HepG2 (cell line): ENCODE data around the gene JPH4. TPM values are rescaled to one million over a fixed set of nuclear protein-coding genes. Genes with fewer than 3 reads are reported as not detected.

Experiments used
- EEA1 ChIP-seq: sonication (generic); formaldehyde crosslinking; IDR thresholded peaks from 2 replicates; pipeline ENCODE4 v1.5.1; 2020; ENCODE audit warnings: mild to moderate bottlenecking, missing genetic modification reagents, borderline replicate concordance
- MEIS2 ChIP-seq: sonication (generic); formaldehyde crosslinking; IDR thresholded peaks from 2 replicates; pipeline ENCODE4 v1.9.0; 2021; ENCODE audit warnings: mild to moderate bottlenecking, missing genetic modification reagents
- SP2 ChIP-seq: sonication (generic); formaldehyde crosslinking; IDR thresholded peaks from 2 replicates; pipeline ENCODE4 v1.5.1; 2020; ENCODE audit warnings: mild to moderate bottlenecking, missing genetic modification reagents
- ZFP36 ChIP-seq: fragments of 150-350 bp; IDR thresholded peaks from 2 replicates; pipeline ENCODE4 v1.6.1; 2018; ENCODE audit warnings: borderline replicate concordance, low read length, low read depth; ENCODE audit not compliant: partially characterized antibody
- ZNF10 ChIP-seq: sonication (generic); formaldehyde crosslinking; IDR thresholded peaks from 2 replicates; pipeline ENCODE4 v1.4.0; 2020; ENCODE audit warnings: mild to moderate bottlenecking, low read depth, missing genetic modification reagents, borderline replicate concordance
- ZNF101 ChIP-seq: sonication (generic); formaldehyde crosslinking; IDR thresholded peaks from 2 replicates; pipeline ENCODE4 v1.4.0; 2020; ENCODE audit warnings: mild to moderate bottlenecking, low read depth, missing genetic modification reagents, borderline replicate concordance
- ZNF253 ChIP-seq: sonication (generic); formaldehyde crosslinking; IDR thresholded peaks from 2 replicates; pipeline ENCODE4 v1.8.0; 2022; ENCODE audit warnings: mild to moderate bottlenecking, missing genetic modification reagents, borderline replicate concordance
- ZNF318 ChIP-seq: sonication (generic); formaldehyde crosslinking; IDR thresholded peaks from 2 replicates; pipeline ENCODE4 v1.4.0; 2020; ENCODE audit warnings: mild to moderate bottlenecking, missing genetic modification reagents
- ZNF431 ChIP-seq: sonication (generic); formaldehyde crosslinking; IDR thresholded peaks from 2 replicates; pipeline ENCODE4 v1.9.0; 2022; ENCODE audit warnings: missing genetic modification reagents, low read depth, mild to moderate bottlenecking, borderline replicate concordance
- ZNF724P ChIP-seq: sonication (generic); formaldehyde crosslinking; IDR thresholded peaks from 2 replicates; pipeline ENCODE4 v1.8.0; 2022; ENCODE audit warnings: missing genetic modification reagents, borderline replicate concordance
- ZSCAN22 ChIP-seq: sonication (generic); formaldehyde crosslinking; IDR thresholded peaks from 2 replicates; pipeline ENCODE4 v1.4.0; 2020; ENCODE audit warnings: mild to moderate bottlenecking, missing genetic modification reagents
- polyA plus RNA-seq, 8 experiments: library from polyadenylated mRNA; depleted of rRNA in 3 of 8; stranded (reverse) in 7 of 8; unstranded in 1 of 8; fragments of >200 nt; fragmentation: Illumina TruSeq in 4 of 8; extraction: Trizol in 4 of 8; gene quantifications; 2 replicates each; pipeline versions ENCODE4 v1.2.1 to v1.2.3, GENCODE V29; 2011 to 2016; ENCODE audit warnings: low read depth in 4 of 8, missing spikeins in 1 of 8, mixed read lengths in 1 of 8; ENCODE audit not compliant: insufficient read depth in 1 of 8
- total RNA-seq, 5 experiments: library from RNA; depleted of rRNA; stranded (reverse); fragments of >200 nt; fragmentation: Illumina TruSeq; extraction: Trizol; gene quantifications; 2 replicates each; pipeline ENCODE4 v1.2.3, GENCODE V29; 2016; ENCODE audit warnings: low read depth in 1 of 5
- TF ChIP-seq, protein P1 (sequence below): sonication (generic); formaldehyde crosslinking; IDR thresholded peaks from 2 replicates; pipeline ENCODE4 v1.5.0; 2020; ENCODE audit warnings: mild to moderate bottlenecking, missing genetic modification reagents, borderline replicate concordance

JPH4 gene
- total and polyA plus RNA-seq, 2 of the 13 experiments (the other 11 are each of a cell fraction or from before 2014, with no cell fraction given) = 0.08 to 0.22 TPM

GRCh38 chr14:23568021-23568599 is 10.5 kb downstream of the JPH4 start (continued):
- TF ChIP-seq ZNF10 = no peak
- peak; percentile 2; the same call in 1 of the 2 replicates for TF ChIP-seq ZNF724P (CRISPR knock-in tag)
- 0 out of 2 replicates have a peak, but pooled peaks have one; percentile 1 for TF ChIP-seq ZNF253 (CRISPR knock-in tag)
- peak; percentile 72; the same call in 1 of the 2 replicates for TF ChIP-seq EEA1 (CRISPR knock-in tag)
- TF ChIP-seq MEIS2 (CRISPR knock-in tag) = no peak
- no peak for TF ChIP-seq ZFP36
- peak; percentile 20; the same call in 1 of the 2 replicates for TF ChIP-seq ZSCAN22 (CRISPR knock-in tag)
- peak; percentile 19; the same call in 1 of the 2 replicates for TF ChIP-seq ZNF318
- TF ChIP-seq ZNF101 (CRISPR knock-in tag) = no peak
- TF ChIP-seq, protein P1, sequence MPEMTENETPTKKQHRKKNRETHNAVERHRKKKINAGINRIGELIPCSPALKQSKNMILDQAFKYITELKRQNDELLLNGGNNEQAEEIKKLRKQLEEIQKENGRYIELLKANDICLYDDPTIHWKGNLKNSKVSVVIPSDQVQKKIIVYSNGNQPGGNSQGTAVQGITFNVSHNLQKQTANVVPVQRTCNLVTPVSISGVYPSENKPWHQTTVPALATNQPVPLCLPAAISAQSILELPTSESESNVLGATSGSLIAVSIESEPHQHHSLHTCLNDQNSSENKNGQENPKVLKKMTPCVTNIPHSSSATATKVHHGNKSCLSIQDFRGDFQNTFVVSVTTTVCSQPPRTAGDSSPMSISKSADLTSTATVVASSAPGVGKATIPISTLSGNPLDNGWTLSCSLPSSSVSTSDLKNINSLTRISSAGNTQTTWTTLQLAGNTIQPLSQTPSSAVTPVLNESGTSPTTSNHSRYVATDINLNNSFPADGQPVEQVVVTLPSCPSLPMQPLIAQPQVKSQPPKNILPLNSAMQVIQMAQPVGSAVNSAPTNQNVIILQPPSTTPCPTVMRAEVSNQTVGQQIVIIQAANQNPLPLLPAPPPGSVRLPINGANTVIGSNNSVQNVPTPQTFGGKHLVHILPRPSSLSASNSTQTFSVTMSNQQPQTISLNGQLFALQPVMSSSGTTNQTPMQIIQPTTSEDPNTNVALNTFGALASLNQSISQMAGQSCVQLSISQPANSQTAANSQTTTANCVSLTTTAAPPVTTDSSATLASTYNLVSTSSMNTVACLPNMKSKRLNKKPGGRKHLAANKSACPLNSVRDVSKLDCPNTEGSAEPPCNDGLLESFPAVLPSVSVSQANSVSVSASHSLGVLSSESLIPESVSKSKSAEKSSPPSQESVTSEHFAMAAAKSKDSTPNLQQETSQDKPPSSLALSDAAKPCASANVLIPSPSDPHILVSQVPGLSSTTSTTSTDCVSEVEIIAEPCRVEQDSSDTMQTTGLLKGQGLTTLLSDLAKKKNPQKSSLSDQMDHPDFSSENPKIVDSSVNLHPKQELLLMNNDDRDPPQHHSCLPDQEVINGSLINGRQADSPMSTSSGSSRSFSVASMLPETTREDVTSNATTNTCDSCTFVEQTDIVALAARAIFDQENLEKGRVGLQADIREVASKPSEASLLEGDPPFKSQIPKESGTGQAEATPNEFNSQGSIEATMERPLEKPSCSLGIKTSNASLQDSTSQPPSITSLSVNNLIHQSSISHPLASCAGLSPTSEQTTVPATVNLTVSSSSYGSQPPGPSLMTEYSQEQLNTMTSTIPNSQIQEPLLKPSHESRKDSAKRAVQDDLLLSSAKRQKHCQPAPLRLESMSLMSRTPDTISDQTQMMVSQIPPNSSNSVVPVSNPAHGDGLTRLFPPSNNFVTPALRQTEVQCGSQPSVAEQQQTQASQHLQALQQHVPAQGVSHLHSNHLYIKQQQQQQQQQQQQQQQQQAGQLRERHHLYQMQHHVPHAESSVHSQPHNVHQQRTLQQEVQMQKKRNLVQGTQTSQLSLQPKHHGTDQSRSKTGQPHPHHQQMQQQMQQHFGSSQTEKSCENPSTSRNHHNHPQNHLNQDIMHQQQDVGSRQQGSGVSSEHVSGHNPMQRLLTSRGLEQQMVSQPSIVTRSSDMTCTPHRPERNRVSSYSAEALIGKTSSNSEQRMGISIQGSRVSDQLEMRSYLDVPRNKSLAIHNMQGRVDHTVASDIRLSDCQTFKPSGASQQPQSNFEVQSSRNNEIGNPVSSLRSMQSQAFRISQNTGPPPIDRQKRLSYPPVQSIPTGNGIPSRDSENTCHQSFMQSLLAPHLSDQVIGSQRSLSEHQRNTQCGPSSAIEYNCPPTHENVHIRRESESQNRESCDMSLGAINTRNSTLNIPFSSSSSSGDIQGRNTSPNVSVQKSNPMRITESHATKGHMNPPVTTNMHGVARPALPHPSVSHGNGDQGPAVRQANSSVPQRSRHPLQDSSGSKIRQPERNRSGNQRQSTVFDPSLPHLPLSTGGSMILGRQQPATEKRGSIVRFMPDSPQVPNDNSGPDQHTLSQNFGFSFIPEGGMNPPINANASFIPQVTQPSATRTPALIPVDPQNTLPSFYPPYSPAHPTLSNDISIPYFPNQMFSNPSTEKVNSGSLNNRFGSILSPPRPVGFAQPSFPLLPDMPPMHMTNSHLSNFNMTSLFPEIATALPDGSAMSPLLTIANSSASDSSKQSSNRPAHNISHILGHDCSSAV (CRISPR knock-in tag) = no peak
- peak; percentile 43; the same call in 1 of the 2 replicates for TF ChIP-seq SP2 (CRISPR knock-in tag)
- TF ChIP-seq ZNF431 = no peak
